GM12874 (cell line): Measurements from ENCODE around the gene AGMO.

Experiments used
- CTCF ChIP-seq: IDR thresholded peaks from 2 replicates; pipeline ENCODE4 v1.5.1; 2011; ENCODE audit warnings: low read depth, mild to moderate bottlenecking, control low read depth, low read length, moderate library complexity; ENCODE audit not compliant: insufficient read depth

Gene AGMO

GRCh38 chr7:15524077-15524476 is 37.7 kb downstream of the AGMO start:
- no peak for TF ChIP-seq CTCF

GRCh38 chr7:15515252-15515651 is 46.6 kb downstream of the AGMO start:
- no peak for TF ChIP-seq CTCF

- no peak for TF ChIP-seq CTCF
These were observed 53.6 kb downstream of the AGMO start for GRCh38 chr7:15508258-15508657.

- TF ChIP-seq CTCF, result no peak
These were observed 54.1 kb downstream of the AGMO start for GRCh38 chr7:15507708-15508107.

GRCh38 chr7:15507171-15507570 is 54.6 kb downstream of the AGMO start:
- TF ChIP-seq CTCF, result no peak

- no peak for TF ChIP-seq CTCF
These were observed 56.1 kb downstream of the AGMO start for GRCh38 chr7:15505761-15506160.

GRCh38 chr7:15504351-15504750 is 57.5 kb downstream of the AGMO start:
- no peak for TF ChIP-seq CTCF
